K562 (cell line): ENCODE measurements around the gene SMIM3. TPM values are rescaled to one million over a fixed set of nuclear protein-coding genes. Genes with fewer than 3 reads are reported as not detected.

ENCODE experiments used
- C11orf30 ChIP-seq: fragments of 450-650 bp; IDR thresholded peaks from 2 replicates; pipeline ENCODE4 v1.6.1; 2016; ENCODE audit warnings: low read depth, mild to moderate bottlenecking
- CBFA2T2 ChIP-seq: fragments of 450-650 bp; conservative IDR thresholded peaks from 2 replicates; pipeline ENCODE4 v1.6.1; 2017; ENCODE audit warnings: mild to moderate bottlenecking
- CREM ChIP-seq: IDR thresholded peaks from 2 replicates; pipeline ENCODE4 v1.6.1; 2014; ENCODE audit warnings: antibody characterized with exemption, low read depth
- EHMT2 ChIP-seq: fragments of 450-650 bp; IDR thresholded peaks from 2 replicates; pipeline ENCODE4 v1.6.1; 2018; ENCODE audit warnings: antibody characterized with exemption
- EP400 ChIP-seq: fragments of 450-650 bp; IDR thresholded peaks from 2 replicates; pipeline ENCODE4 v1.6.1; 2017; ENCODE audit warnings: antibody characterized with exemption, mild to moderate bottlenecking, moderate library complexity
- EWSR1 ChIP-seq: fragments of 450-650 bp; IDR thresholded peaks from 2 replicates; pipeline ENCODE4 v1.6.1; 2018; ENCODE audit warnings: borderline replicate concordance, mild to moderate bottlenecking, low read depth, moderate library complexity; ENCODE audit not compliant: partially characterized antibody
- ILF3 ChIP-seq: fragments of 450-650 bp; IDR thresholded peaks from 2 replicates; pipeline ENCODE4 v1.6.1; 2018; ENCODE audit warnings: antibody characterized with exemption, mild to moderate bottlenecking, moderate library complexity, borderline replicate concordance
- KLF16 ChIP-seq: IDR thresholded peaks from 2 replicates; pipeline ENCODE4 v1.6.1; 2016; ENCODE audit warnings: antibody characterized with exemption
- MCM2 ChIP-seq: fragments of 450-650 bp; IDR thresholded peaks from 2 replicates; pipeline ENCODE4 v1.6.1; 2017; ENCODE audit warnings: low read depth, mild to moderate bottlenecking
- MCM5 ChIP-seq: fragments of 450-650 bp; IDR thresholded peaks from 2 replicates; pipeline ENCODE4 v1.6.1; 2016; ENCODE audit warnings: low read depth
- NR1H2 ChIP-seq: sonication (generic); formaldehyde crosslinking; IDR thresholded peaks from 2 replicates; pipeline ENCODE4 v1.4.0; 2020; ENCODE audit warnings: mild to moderate bottlenecking, missing genetic modification reagents
- PHF20 ChIP-seq: fragments of 450-650 bp; IDR thresholded peaks from 2 replicates; pipeline ENCODE4 v1.6.1; 2018; ENCODE audit not compliant: partially characterized antibody
- POLR3A ChIP-seq: IDR thresholded peaks from 2 replicates; pipeline ENCODE4 v1.6.1; 2011; ENCODE audit warnings: borderline replicate concordance, mild to moderate bottlenecking, moderate library complexity; ENCODE audit not compliant: insufficient read length, insufficient read depth; ENCODE audit errors: extremely low read depth
- SMARCA4 ChIP-seq: fragments of 450-650 bp; IDR thresholded peaks from 2 replicates; pipeline ENCODE4 v1.6.1; 2016
- SPI1 ChIP-seq: IDR thresholded peaks from 2 replicates; pipeline ENCODE4 v1.6.1; 2011; ENCODE audit warnings: low read depth, low read length, control low read depth, borderline replicate concordance
- TAF7 ChIP-seq: fragments of 450-650 bp; IDR thresholded peaks from 2 replicates; pipeline ENCODE4 v1.6.1; 2016; ENCODE audit warnings: missing genetic modification characterization, missing compliant biosample characterization
- ZBTB9 ChIP-seq: fragments of 450-650 bp; formaldehyde crosslinking; IDR thresholded peaks from 2 replicates; pipeline ENCODE4 v1.4.0; 2020; ENCODE audit warnings: mild to moderate bottlenecking, moderate library complexity
- ZNF12 ChIP-seq: sonication (generic); formaldehyde crosslinking; IDR thresholded peaks from 2 replicates; pipeline ENCODE4 v1.4.0; 2020; ENCODE audit warnings: mild to moderate bottlenecking, missing genetic modification reagents
- ZNF384 ChIP-seq: IDR thresholded peaks from 2 replicates; pipeline ENCODE4 v1.6.1; 2012; ENCODE audit warnings: low read depth, low read length, improper control_type of control experiment
- ZNF395 ChIP-seq: fragments of 200-800 bp; sonication (Bioruptor generic); IDR thresholded peaks from 2 replicates; pipeline ENCODE4 v1.6.1; 2017; ENCODE audit warnings: missing genetic modification characterization, missing compliant biosample characterization
- ZNF518B ChIP-seq: fragments of 250-450 bp; sonication (Bioruptor Pico); IDR thresholded peaks from 2 replicates; pipeline ENCODE4 v1.5.0; 2021; ENCODE audit warnings: mild to moderate bottlenecking, moderate library complexity
- polyA plus RNA-seq, 8 experiments: library from polyadenylated mRNA; depleted of rRNA in 4 of 8; stranded (reverse) in 5 of 8; unstranded in 3 of 8; fragments of >200 nt; fragmentation: Nextera tagmentation in 2 of 8; fragmentation: Illumina TruSeq in 1 of 8; extraction: Ambion mirVana in 2 of 8; extraction: Trizol in 1 of 8; gene quantifications; 2 replicates each; pipeline versions ENCODE4 v1.2.1 to v1.2.3, GENCODE V29; 2011 to 2014; ENCODE audit warnings: inconsistent platforms in 1 of 8, missing spikeins in 1 of 8
- total RNA-seq, 7 experiments: library from RNA; depleted of rRNA in 6 of 7; stranded (reverse); fragments of >200 nt in 6 of 7; fragmentation: Illumina TruSeq in 2 of 7; extraction: Trizol in 2 of 7; gene quantifications; 2 replicates each; pipeline versions ENCODE4 v1.2.1 to v1.2.3, GENCODE V29; 2011 to 2021; ENCODE audit warnings: low replicate concordance in 1 of 7
- TF ChIP-seq, protein P1 (sequence below): sonication (generic); formaldehyde crosslinking; IDR thresholded peaks from 2 replicates; pipeline ENCODE4 v1.8.0; 2022; ENCODE audit warnings: mild to moderate bottlenecking, missing genetic modification reagents

The SMIM3 gene
- total and polyA plus RNA-seq, 9 of the 15 experiments (the other 6 are each of a cell fraction or from before 2014, with no cell fraction given), result 4.1 to 27.7 (median 13.6) TPM

- TF ChIP-seq POLR3A, result no peak
- TF ChIP-seq SMARCA4, result peak; percentile 33
- no peak for TF ChIP-seq ZBTB9
- TF ChIP-seq EP400, result 0 out of 2 replicates have a peak, but pooled peaks have one; percentile 11
- no peak for TF ChIP-seq NR1H2
- TF ChIP-seq TAF7, result 0 out of 2 replicates have a peak, but pooled peaks have one; percentile 19
- no peak for TF ChIP-seq ZNF518B (CRISPR knock-in tag)
- peak; percentile 79 for TF ChIP-seq C11orf30
- no peak for TF ChIP-seq CREM
- TF ChIP-seq ILF3, result no peak
- TF ChIP-seq SPI1, result no peak
- TF ChIP-seq, protein P1, sequence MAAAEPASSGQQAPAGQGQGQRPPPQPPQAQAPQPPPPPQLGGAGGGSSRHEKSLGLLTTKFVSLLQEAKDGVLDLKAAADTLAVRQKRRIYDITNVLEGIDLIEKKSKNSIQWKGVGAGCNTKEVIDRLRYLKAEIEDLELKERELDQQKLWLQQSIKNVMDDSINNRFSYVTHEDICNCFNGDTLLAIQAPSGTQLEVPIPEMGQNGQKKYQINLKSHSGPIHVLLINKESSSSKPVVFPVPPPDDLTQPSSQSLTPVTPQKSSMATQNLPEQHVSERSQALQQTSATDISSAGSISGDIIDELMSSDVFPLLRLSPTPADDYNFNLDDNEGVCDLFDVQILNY (CRISPR knock-in tag), result no peak
- TF ChIP-seq MCM5, result no peak
- TF ChIP-seq EWSR1, result no peak
- no peak for TF ChIP-seq EHMT2
- TF ChIP-seq ZNF395 (CRISPR knock-in tag), result no peak
- no peak for TF ChIP-seq PHF20
- TF ChIP-seq KLF16, result no peak
- no peak for TF ChIP-seq ZNF12 (CRISPR knock-in tag)
- no peak for TF ChIP-seq CBFA2T2
- TF ChIP-seq ZNF384, result no peak
- TF ChIP-seq MCM2, result no peak
These were observed 872 bp upstream of the SMIM3 start (continued) for GRCh38 chr5:150777685-150778084.
